C4-2B (cell line): Measurements from ENCODE around the gene HMGB1.
"Not testable (repeated sequence)": the region's sequence is repeated elsewhere in the genome, so short reads cannot be mapped to it uniquely, and the experiment has no call there.

Experiments used
- H3K27ac ChIP-seq: fragments of 450-650 bp; 2 replicates; pipeline ENCODE4 v1.5.1; 2017
- ZFX ChIP-seq: fragments of 450-650 bp; IDR thresholded peaks from 2 replicates; pipeline ENCODE4 v1.6.1; 2017
- TF ChIP-seq, protein P1 (sequence below): fragments of 450-650 bp; conservative IDR thresholded peaks from 2 replicates; pipeline ENCODE4 v1.5.1; 2017; ENCODE audit warnings: mild to moderate bottlenecking

HMGB1 gene

DNA sequence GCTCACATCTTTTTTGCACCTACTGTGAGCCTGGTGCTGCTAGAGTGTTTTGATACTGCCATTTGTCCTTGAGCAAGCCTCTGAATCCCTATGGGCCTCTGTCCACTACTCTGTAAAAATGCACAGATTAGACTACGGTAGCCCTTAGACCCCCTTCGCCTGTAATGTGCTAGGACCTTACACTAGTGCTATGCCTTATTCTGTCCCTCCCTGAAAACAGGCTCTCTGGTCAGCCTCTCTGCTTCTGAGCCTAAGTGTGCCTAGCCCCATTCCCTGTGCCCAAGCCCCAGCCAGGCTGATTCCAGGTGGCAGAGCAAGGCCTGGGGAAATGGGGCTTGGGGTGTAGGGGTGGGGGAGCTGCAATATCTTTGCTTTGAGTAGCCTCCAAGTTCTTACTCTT, 10.7 kb downstream of the HMGB1 start:
- TF ChIP-seq, protein P1, sequence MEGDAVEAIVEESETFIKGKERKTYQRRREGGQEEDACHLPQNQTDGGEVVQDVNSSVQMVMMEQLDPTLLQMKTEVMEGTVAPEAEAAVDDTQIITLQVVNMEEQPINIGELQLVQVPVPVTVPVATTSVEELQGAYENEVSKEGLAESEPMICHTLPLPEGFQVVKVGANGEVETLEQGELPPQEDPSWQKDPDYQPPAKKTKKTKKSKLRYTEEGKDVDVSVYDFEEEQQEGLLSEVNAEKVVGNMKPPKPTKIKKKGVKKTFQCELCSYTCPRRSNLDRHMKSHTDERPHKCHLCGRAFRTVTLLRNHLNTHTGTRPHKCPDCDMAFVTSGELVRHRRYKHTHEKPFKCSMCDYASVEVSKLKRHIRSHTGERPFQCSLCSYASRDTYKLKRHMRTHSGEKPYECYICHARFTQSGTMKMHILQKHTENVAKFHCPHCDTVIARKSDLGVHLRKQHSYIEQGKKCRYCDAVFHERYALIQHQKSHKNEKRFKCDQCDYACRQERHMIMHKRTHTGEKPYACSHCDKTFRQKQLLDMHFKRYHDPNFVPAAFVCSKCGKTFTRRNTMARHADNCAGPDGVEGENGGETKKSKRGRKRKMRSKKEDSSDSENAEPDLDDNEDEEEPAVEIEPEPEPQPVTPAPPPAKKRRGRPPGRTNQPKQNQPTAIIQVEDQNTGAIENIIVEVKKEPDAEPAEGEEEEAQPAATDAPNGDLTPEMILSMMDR: no peak
- no peak overlapping the region for H3K27ac ChIP-seq

DNA sequence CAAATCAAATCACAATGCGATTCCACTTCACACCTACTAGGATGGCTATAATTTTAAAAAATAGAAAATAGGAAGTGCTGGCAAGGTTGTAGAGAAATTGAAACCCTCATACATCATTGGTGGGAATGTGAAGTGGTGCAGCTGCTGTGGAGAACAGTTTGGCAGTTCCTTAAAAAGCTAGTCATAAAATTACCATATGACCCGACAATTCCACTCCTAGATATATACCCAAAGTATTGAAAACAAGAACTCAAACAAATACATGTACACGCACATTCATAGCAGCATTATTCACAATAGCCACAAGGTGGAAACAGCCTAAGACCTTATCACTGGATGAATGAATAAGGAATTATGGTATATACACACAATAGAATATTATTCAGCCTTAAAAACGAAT, 12.0 kb downstream of the HMGB1 start:
- no peak overlapping the region for H3K27ac ChIP-seq
- TF ChIP-seq, protein P1: no peak; the same call in 1 of the 2 replicates
- TF ChIP-seq ZFX: no peak

DNA sequence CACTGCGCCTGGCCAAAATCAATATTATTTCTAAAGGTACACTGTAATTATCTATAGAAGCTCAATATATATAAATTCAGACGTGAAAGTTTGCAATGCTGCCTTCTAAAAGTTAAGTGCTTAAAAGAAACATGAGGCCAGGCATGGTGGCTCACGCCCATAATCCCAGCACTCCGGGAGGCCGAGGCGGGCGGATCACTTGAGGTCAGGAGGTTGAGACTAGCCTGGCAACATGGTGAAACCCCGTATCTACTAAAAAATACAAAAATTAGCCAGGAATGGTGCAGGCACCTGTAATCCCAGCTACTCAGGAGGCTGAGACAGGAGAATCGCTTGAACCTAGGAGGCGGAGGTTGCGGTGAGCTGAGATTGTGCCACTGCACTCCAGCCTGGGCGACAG, 14.3 kb downstream of the HMGB1 start:
- not testable (repeated sequence) for H3K27ac ChIP-seq

DNA sequence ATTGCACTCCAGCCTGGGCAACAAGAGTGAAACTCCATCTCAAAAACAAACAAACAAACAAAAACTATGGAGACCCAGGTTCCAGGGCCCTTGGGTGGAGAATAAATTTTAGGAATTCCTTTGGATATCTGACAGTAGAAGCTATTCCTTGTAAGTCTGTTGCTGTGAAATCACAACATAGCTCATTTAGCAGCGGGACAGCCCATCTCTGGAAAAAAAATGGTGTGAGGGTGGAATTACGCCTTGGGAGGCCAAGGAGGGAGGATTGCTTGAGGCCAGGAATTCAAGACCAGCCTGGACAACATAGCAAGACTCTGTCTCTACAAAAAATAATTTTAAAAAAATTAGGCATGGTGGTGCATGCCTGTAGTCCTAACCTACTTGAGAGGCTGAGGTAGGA, 15.7 kb downstream of the HMGB1 start:
- TF ChIP-seq, protein P1: no peak
- no peak for TF ChIP-seq ZFX

DNA sequence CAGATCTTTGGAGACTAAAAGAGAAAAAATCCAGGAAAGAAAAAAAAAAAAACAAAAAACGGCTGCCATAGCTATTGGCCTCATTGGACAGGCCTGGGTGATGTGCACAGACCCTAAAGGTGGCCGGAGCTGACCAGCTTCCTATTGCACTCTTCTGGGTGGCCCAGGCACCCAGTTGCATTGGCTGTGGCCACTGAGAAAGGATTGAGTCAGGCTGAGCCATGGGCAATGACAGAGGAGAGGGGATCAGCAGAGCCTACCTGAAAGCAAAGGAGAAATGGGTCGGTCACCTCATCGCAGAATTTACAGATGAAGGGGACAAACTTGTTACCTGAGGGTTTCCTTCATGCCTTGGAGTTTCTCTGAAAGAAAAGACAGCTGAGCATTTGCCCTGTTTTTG, 17.3 kb downstream of the HMGB1 start:
- TF ChIP-seq, protein P1: no peak
- no peak for TF ChIP-seq ZFX
- H3K27ac ChIP-seq: no peak overlapping the region

More for the DNA sequence above, 15.7 kb downstream of the HMGB1 start:
- no peak overlapping the region for H3K27ac ChIP-seq

DNA sequence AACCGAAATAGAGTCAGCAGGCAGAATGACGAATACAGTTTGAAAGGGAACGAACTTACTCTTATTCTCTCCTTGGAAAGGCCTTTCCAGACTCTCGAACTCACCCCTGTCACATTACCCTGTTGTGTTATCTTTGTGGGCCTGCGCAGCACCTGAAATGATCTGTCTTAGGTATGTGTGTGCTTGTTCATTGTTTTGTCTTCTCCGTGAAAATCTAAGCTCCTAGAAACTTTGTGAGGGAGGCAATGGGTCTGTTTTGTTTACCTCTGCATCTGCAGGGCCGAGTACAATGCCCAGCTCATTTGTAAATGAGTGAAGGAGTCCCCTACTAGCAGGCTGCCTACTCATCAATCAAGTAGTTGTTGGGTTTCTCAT, 19.6 kb downstream of the HMGB1 start:
- no peak for TF ChIP-seq ZFX
- TF ChIP-seq, protein P1: no peak
- no peak overlapping the region for H3K27ac ChIP-seq

DNA sequence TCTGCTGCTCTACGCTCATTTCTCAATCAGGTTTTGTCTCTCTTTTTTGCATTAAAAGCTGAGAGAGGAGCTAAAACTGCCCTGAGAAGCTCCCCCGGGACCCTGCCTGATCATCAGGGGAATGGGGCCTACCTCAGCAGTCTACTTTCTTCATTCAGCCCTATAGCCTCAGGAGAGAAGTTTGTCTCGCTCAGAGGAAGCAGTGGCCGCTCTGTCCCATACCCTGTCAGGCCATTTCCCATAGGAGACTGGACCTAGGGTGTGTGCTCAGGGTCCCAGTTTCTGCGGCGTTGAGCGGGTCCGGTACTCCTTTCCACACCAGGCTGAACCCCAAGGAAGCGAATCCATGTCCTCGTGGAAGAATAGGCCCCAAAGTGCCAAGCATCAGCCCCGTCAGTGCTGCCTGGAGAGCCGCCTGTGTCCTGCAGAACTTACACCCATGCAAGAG, 21.8 kb downstream of the HMGB1 start:
- TF ChIP-seq ZFX: no peak
- TF ChIP-seq, protein P1: no peak
- H3K27ac ChIP-seq: no peak overlapping the region

DNA sequence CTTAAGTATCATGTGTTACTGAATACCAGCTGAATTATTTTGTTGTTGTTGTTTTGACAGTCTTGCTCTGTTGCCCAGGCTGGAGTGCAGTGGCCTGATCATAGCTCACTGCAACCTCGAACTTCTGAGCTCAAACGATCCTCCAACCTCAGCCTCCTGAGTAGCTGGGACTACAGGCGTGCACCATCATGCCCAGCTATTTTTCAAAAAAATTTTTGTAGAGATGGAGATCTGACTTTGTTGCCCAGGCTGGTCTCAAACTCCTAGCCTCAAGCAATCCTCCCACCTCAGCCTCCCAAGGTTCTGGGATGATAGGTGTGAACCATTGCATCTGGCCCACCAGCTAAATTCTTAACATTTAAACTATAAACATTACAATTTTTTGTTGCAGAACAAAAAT, 22.2 kb downstream of the HMGB1 start:
- not testable (repeated sequence) for H3K27ac ChIP-seq

DNA sequence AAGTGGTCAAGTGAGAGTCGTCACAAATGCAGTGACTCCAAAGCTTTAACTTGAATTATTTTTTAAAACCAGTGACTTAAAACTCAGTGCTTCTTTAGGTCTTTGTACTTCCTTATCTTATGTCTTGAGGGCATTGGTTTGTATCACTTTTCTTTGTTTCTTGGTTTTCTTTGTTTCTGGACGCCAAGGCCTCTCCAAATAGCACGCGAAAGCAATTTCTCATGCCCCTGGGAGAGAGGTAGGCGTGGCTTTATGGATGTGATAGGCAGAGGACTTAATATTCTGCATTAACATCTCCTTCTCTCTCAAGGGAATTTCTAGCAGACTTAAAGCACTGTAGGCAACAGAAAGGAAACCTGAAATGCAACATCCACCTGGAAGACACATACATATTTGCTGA, 22.8 kb downstream of the HMGB1 start:
- H3K27ac ChIP-seq: no peak overlapping the region
- TF ChIP-seq, protein P1: no peak
- TF ChIP-seq ZFX: no peak
